ENCODE results near the gene TRIM37.

DNA sequence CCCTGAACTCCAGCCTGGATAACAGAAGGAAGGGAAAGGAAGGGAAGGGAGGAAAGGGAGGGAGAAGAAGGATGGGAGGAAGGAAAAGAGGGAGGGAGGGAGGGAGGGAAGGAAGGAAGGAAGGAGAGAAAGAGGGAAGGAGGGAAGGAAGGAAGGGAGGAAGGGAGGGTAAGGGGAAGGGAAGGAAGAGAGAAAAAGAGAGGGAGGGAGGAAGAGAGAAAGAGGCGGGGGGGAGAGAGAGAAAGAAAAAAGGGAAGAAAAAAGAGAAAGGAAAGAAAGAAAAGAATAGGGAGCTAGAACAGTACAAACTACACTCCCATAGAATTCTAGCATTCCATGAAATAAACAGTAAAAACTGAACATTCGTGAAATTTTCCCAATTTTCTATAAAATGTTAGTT is 23.1 kb upstream of the TRIM37 start:
- TF ChIP-seq, protein P1, sequence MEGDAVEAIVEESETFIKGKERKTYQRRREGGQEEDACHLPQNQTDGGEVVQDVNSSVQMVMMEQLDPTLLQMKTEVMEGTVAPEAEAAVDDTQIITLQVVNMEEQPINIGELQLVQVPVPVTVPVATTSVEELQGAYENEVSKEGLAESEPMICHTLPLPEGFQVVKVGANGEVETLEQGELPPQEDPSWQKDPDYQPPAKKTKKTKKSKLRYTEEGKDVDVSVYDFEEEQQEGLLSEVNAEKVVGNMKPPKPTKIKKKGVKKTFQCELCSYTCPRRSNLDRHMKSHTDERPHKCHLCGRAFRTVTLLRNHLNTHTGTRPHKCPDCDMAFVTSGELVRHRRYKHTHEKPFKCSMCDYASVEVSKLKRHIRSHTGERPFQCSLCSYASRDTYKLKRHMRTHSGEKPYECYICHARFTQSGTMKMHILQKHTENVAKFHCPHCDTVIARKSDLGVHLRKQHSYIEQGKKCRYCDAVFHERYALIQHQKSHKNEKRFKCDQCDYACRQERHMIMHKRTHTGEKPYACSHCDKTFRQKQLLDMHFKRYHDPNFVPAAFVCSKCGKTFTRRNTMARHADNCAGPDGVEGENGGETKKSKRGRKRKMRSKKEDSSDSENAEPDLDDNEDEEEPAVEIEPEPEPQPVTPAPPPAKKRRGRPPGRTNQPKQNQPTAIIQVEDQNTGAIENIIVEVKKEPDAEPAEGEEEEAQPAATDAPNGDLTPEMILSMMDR (tag by site-specific recombination; IDR thresholded peaks at IDR 0.05), result no peak
- TF ChIP-seq GLI4 (tag by site-specific recombination; IDR thresholded peaks at IDR 0.05) (no peak), REPIN1 (tag by site-specific recombination; IDR thresholded peaks at IDR 0.05; ENCODE audit: low read depth) (no peak), ZBTB7A (tag by site-specific recombination; IDR thresholded peaks at IDR 0.05; ENCODE audit: low read depth) (no peak), ZNF114 (tag by site-specific recombination; IDR thresholded peaks at IDR 0.05) (no peak), ZNF555 (tag by site-specific recombination; conservative IDR thresholded peaks at IDR 0.05) (no peak), ZNF433 (tag by site-specific recombination; IDR thresholded peaks at IDR 0.05; ENCODE audit: low read depth) (no peak)
- TF ChIP-seq, protein P2, sequence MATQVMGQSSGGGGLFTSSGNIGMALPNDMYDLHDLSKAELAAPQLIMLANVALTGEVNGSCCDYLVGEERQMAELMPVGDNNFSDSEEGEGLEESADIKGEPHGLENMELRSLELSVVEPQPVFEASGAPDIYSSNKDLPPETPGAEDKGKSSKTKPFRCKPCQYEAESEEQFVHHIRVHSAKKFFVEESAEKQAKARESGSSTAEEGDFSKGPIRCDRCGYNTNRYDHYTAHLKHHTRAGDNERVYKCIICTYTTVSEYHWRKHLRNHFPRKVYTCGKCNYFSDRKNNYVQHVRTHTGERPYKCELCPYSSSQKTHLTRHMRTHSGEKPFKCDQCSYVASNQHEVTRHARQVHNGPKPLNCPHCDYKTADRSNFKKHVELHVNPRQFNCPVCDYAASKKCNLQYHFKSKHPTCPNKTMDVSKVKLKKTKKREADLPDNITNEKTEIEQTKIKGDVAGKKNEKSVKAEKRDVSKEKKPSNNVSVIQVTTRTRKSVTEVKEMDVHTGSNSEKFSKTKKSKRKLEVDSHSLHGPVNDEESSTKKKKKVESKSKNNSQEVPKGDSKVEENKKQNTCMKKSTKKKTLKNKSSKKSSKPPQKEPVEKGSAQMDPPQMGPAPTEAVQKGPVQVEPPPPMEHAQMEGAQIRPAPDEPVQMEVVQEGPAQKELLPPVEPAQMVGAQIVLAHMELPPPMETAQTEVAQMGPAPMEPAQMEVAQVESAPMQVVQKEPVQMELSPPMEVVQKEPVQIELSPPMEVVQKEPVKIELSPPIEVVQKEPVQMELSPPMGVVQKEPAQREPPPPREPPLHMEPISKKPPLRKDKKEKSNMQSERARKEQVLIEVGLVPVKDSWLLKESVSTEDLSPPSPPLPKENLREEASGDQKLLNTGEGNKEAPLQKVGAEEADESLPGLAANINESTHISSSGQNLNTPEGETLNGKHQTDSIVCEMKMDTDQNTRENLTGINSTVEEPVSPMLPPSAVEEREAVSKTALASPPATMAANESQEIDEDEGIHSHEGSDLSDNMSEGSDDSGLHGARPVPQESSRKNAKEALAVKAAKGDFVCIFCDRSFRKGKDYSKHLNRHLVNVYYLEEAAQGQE (tag by site-specific recombination; IDR thresholded peaks at IDR 0.05), result no peak
- TF ChIP-seq, protein P3, sequence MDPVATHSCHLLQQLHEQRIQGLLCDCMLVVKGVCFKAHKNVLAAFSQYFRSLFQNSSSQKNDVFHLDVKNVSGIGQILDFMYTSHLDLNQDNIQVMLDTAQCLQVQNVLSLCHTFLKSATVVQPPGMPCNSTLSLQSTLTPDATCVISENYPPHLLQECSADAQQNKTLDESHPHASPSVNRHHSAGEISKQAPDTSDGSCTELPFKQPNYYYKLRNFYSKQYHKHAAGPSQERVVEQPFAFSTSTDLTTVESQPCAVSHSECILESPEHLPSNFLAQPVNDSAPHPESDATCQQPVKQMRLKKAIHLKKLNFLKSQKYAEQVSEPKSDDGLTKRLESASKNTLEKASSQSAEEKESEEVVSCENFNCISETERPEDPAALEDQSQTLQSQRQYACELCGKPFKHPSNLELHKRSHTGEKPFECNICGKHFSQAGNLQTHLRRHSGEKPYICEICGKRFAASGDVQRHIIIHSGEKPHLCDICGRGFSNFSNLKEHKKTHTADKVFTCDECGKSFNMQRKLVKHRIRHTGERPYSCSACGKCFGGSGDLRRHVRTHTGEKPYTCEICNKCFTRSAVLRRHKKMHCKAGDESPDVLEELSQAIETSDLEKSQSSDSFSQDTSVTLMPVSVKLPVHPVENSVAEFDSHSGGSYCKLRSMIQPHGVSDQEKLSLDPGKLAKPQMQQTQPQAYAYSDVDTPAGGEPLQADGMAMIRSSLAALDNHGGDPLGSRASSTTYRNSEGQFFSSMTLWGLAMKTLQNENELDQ (tag by site-specific recombination; IDR thresholded peaks at IDR 0.05; ENCODE audit: low read depth), result no peak
- TF ChIP-seq, protein P4, sequence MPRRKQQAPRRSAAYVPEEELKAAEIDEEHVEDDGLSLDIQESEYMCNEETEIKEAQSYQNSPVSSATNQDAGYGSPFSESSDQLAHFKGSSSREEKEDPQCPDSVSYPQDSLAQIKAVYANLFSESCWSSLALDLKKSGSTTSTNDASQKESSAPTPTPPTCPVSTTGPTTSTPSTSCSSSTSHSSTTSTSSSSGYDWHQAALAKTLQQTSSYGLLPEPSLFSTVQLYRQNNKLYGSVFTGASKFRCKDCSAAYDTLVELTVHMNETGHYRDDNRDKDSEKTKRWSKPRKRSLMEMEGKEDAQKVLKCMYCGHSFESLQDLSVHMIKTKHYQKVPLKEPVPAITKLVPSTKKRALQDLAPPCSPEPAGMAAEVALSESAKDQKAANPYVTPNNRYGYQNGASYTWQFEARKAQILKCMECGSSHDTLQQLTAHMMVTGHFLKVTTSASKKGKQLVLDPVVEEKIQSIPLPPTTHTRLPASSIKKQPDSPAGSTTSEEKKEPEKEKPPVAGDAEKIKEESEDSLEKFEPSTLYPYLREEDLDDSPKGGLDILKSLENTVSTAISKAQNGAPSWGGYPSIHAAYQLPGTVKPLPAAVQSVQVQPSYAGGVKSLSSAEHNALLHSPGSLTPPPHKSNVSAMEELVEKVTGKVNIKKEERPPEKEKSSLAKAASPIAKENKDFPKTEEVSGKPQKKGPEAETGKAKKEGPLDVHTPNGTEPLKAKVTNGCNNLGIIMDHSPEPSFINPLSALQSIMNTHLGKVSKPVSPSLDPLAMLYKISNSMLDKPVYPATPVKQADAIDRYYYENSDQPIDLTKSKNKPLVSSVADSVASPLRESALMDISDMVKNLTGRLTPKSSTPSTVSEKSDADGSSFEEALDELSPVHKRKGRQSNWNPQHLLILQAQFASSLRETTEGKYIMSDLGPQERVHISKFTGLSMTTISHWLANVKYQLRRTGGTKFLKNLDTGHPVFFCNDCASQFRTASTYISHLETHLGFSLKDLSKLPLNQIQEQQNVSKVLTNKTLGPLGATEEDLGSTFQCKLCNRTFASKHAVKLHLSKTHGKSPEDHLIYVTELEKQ (tag by site-specific recombination; IDR thresholded peaks at IDR 0.05; ENCODE audit: borderline replicate concordance), result no peak
